Sciatic nerve (tissue), 2 donors: ENCODE results near the gene BRK1. TPM values are rescaled to one million over a fixed set of nuclear protein-coding genes. Genes with fewer than 3 reads are reported as not detected.
"Not testable (repeated sequence)": the region's sequence is repeated elsewhere in the genome, so short reads cannot be mapped to it uniquely, and the experiment has no call there.

Experiments
- ATAC-seq: fragments of 200-7000 bp; cut with Tn5 transposase; one replicate; pipeline ENCODE4 v1.9.1; 2020; ENCODE audit warnings: mild to moderate bottlenecking, moderate library complexity
- DNase-seq: peaks from one replicate; pipeline ENCODE4 v3.0.0-alpha.2; 2020; ENCODE audit warnings: low spot score
- intact Hi-C: fragments of 100-400 bp; cut with DNase I; formaldehyde crosslinking; loops from one replicate; pipeline ENCODE4 v1.14.2; 2022
- total RNA-seq: library from RNA; stranded (reverse); fragmentation: NEBNext Ultra II Directional; extraction: Animal tissue kit (Norgen Biotek cat#: 25700); gene quantifications from one replicate; pipeline ENCODE4 v1.2.1, GENCODE V29; 2021
- donor health status: DM: no; HTN: no; CAD: no.
- donor health status: DM: no; HTN: no; CAD: no.

Gene BRK1
- total RNA-seq, 1 donor from 2014 or later = 103 TPM

- DNase-seq = no peak
- peak; percentile 9 for ATAC-seq
- intact Hi-C loops = no loop called here
Measured at GRCh38 chr3:10173095-10173925, 57.8 kb downstream of the BRK1 start.

- intact Hi-C loops = no loop called here
Measured at GRCh38 chr3:10173926-10174435, 58.5 kb downstream of the BRK1 start.

GRCh38 chr3:10175334-10175733, 59.9 kb downstream of the BRK1 start:
- intact Hi-C loops, ATAC-seq, DNase-seq: not testable (repeated sequence)

More at GRCh38 chr3:10173926-10174435, 58.5 kb downstream of the BRK1 start:
- ATAC-seq = peak; percentile 97
- DNase-seq = peak; percentile 79

- DNase-seq, ATAC-seq, intact Hi-C loops: not testable (repeated sequence)
Measured at GRCh38 chr3:10176150-10176549, 60.7 kb downstream of the BRK1 start.

Other genes with a start within 250 kb of the BRK1 start
- 13.6 TPM for gene CIDEC, start 235.4 kb upstream of the BRK1 start, total RNA-seq
- gene JAGN1, start 225.1 kb upstream of the BRK1 start, total RNA-seq = 19.7 TPM
- gene IL17RE, start 212.8 kb upstream of the BRK1 start, total RNA-seq = 5.3 TPM
- 33.2 TPM for gene IL17RC, start 198.6 kb upstream of the BRK1 start, total RNA-seq
- 36.5 TPM for gene CRELD1, start 181.8 kb upstream of the BRK1 start, total RNA-seq
- 1.5 TPM for gene PRRT3, start 163.3 kb upstream of the BRK1 start, total RNA-seq
- 51.6 TPM for gene EMC3, start 128.8 kb upstream of the BRK1 start, total RNA-seq
- gene FANCD2, start 89.2 kb upstream of the BRK1 start, total RNA-seq = 3.8 TPM
- not detected for gene FANCD2OS, start 7.4 kb upstream of the BRK1 start, total RNA-seq
- gene VHL, start 26.1 kb downstream of the BRK1 start, total RNA-seq = 27.4 TPM
- gene IRAK2, start 49.2 kb downstream of the BRK1 start, total RNA-seq = 6.4 TPM
- 31.7 TPM for gene TATDN2, start 132.8 kb downstream of the BRK1 start, total RNA-seq
- 2.1 TPM for gene GHRL, start 177.3 kb downstream of the BRK1 start, total RNA-seq
- gene SEC13, start 205.4 kb downstream of the BRK1 start, total RNA-seq = 65.4 TPM